ENCODE results near the gene PIK3CB. TPM values are rescaled to one million over a fixed set of nuclear protein-coding genes. Genes with fewer than 3 reads are reported as not detected.

PIK3CB gene
- total RNA-seq, 2 experiments from 2014 or later: 23.0 to 26.4 TPM

DNA sequence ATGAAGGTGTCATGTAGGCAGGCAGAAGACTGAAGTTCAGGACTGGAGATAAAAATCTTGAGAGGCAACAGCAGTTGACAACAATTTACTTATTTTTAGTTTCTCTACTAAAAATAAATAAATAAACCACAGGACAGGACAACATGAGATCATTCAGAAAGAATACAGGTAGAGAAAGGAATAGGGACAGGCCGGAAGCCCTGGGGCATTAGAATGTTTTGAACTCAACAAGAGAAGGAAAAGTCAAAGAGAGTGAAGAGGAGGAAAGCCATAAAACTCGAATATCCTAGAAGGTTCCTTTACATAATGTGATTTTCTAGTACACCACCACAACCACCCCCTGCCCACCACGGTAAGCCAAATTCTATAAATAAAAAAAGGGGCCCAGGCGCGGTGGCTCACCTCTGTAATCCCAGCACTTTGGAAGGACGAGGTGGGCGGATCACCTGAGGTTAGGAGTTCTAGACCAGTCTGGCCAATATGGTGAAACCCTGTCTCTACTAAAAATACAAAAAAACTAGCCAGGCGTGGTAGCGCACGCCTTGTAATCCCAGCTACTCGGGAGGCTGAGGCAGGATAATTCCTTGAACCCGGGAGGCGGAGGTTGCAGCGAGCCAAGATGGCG lies 4.7 kb downstream of the PIK3CB start:
- H3K4me1 Mint-ChIP-seq (ENCODE audit: low read depth): peaks cover 41% of the 10 kb centered on the region

GRCh38 chr3:138829097-138829496 lies 5.6 kb downstream of the PIK3CB start:
- H3K36me3 Mint-ChIP-seq (ENCODE audit: low read depth): peaks cover 57% of the 10 kb centered on the region
- no peaks in the 10 kb centered on the region for H3K27me3 Mint-ChIP-seq
- POLR2A ChIA-PET: no interaction called here
- intact Hi-C loops (cut with DNase I, micrococcal nuclease): no loop called here
- no peak for ATAC-seq (ENCODE audit: poor library complexity)
- no peak overlapping the region for H3K27ac ChIP-seq (ENCODE audit: low read depth in 1 of 2, low read length in 2 of 2)
- DNase-seq: no peak
- no peaks in the 10 kb centered on the region for H3K27me3 ChIP-seq (ENCODE audit: control insufficient read depth in 1 of 2, insufficient read depth in 2 of 2, low read length in 2 of 2)
- H3K9me3 Mint-ChIP-seq: no peaks in the 10 kb centered on the region
- CTCF ChIA-PET: no interaction called here
- H3K36me3 ChIP-seq (ENCODE audit: insufficient read depth, low read length): peaks cover 15% of the 10 kb centered on the region
- H3K4me1 ChIP-seq (ENCODE audit: insufficient read depth, low read length): peaks cover 20% of the 10 kb centered on the region
- peaks cover 0 to 6% of the 10 kb centered on the region in 2 experiments for H3K9me3 ChIP-seq (ENCODE audit: control insufficient read depth in 1 of 2, insufficient read depth in 1 of 2, low read length in 2 of 2)
- no peak overlapping the region for H3K4me3 Mint-ChIP-seq
- TF ChIP-seq CTCF (IDR thresholded peaks at IDR 0.05): no peak
- no peak overlapping the region for H3K4me3 ChIP-seq (ENCODE audit: low read length)
- H3K27ac Mint-ChIP-seq: no peak overlapping the region
- peaks cover 40% of the 10 kb centered on the region for H3K4me1 Mint-ChIP-seq (ENCODE audit: low read depth)

More for the DNA sequence above, 4.7 kb downstream of the PIK3CB start:
- peak overlapping the region; percentile 16 for H3K4me3 Mint-ChIP-seq
- CTCF ChIA-PET: no interaction called here
- ATAC-seq (ENCODE audit: poor library complexity): no peak
- peaks cover 23% of the 10 kb centered on the region for H3K4me1 ChIP-seq (ENCODE audit: insufficient read depth, low read length)
- no peak overlapping the region for H3K27ac Mint-ChIP-seq
- no peak overlapping the region for H3K27ac ChIP-seq (ENCODE audit: low read depth in 1 of 2, low read length in 2 of 2)
- peaks cover 15% of the 10 kb centered on the region for H3K36me3 ChIP-seq (ENCODE audit: insufficient read depth, low read length)
- no peak overlapping the region for H3K4me3 ChIP-seq (ENCODE audit: low read length)
- H3K9me3 ChIP-seq (ENCODE audit: control insufficient read depth in 1 of 2, insufficient read depth in 1 of 2, low read length in 2 of 2): peaks cover 0 to 6% of the 10 kb centered on the region in 2 experiments
- no peaks in the 10 kb centered on the region for H3K9me3 Mint-ChIP-seq
- intact Hi-C loops (cut with DNase I, micrococcal nuclease): loop anchor here (5.0 to 10.0 kb wide), 4 partner anchors 53 to 645 kb away; partner anchors contain the start of genes ARMC8 (in 1 of the 2) and MRPS22 (in 1 of the 2)
- no peaks in the 10 kb centered on the region for H3K27me3 Mint-ChIP-seq
- POLR2A ChIA-PET: no interaction called here
- H3K27me3 ChIP-seq (ENCODE audit: control insufficient read depth in 1 of 2, insufficient read depth in 2 of 2, low read length in 2 of 2): no peaks in the 10 kb centered on the region
- DNase-seq: no peak
- no peak for TF ChIP-seq CTCF (IDR thresholded peaks at IDR 0.05)
- peaks cover 49% of the 10 kb centered on the region for H3K36me3 Mint-ChIP-seq (ENCODE audit: low read depth)

GRCh38 chr3:138827222-138827621 lies 7.5 kb downstream of the PIK3CB start:
- intact Hi-C loops (cut with DNase I, micrococcal nuclease): no loop called here
- Histone ChIP-seq H3K9me3 (ENCODE audit: control insufficient read depth in 1 of 2, insufficient read depth in 1 of 2, low read length in 2 of 2) (peaks cover 0 to 6% of the 10 kb centered on the region in 2 experiments), H3K27ac (ENCODE audit: low read depth in 1 of 2, low read length in 2 of 2) (no peak overlapping the region), H3K36me3 (ENCODE audit: insufficient read depth, low read length) (peaks cover 15% of the 10 kb centered on the region), H3K27me3 (ENCODE audit: control insufficient read depth in 1 of 2, insufficient read depth in 2 of 2, low read length in 2 of 2) (no peaks in the 10 kb centered on the region), H3K4me3 (ENCODE audit: low read length) (no peak overlapping the region), H3K4me1 (ENCODE audit: insufficient read depth, low read length) (peaks cover 4% of the 10 kb centered on the region)
- Mint-ChIP-seq H3K27ac (no peak overlapping the region), H3K4me3 (no peak overlapping the region), H3K27me3 (no peaks in the 10 kb centered on the region), H3K4me1 (ENCODE audit: low read depth) (peaks cover 30% of the 10 kb centered on the region), H3K36me3 (ENCODE audit: low read depth) (peaks cover 48% of the 10 kb centered on the region), H3K9me3 (no peaks in the 10 kb centered on the region)
- ChIA-PET CTCF (no interaction called here), POLR2A (no interaction called here)
- ATAC-seq (ENCODE audit: poor library complexity) (no peak), DNase-seq (no peak)
- TF ChIP-seq CTCF (IDR thresholded peaks at IDR 0.05): no peak
